Kidney glomerular epithelial cell (primary cell): ENCODE results near the gene SERPINA3.
"Not testable (repeated sequence)": the region's sequence is repeated elsewhere in the genome, so short reads cannot be mapped to it uniquely, and the experiment has no call there.

ENCODE experiments used
- DNase-seq: peaks from one replicate; lab custom pipeline; 2025; lab: John Stamatoyannopoulos, UW

The SERPINA3 gene

DNA sequence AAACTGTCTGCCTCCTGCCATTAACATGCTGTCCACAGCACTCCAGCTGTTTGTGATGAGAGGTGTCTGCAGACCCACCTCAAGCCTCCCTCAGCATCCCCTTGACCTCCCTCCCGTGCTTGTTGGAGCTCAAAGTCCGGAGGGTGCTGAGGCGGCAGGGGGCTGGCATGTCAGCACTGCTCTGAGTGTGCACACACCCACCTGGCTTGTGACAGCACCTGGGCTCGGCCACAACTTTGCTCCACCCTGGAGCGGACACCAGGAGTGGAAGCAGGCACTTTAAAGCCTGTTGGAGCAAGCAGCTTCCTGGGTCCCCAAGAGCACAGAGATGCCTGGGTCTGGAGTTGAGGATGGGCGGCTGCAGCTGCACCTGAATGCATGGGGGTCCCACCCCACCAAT, 20.9 kb downstream of the SERPINA3 start:
- DNase-seq: no peak

DNA sequence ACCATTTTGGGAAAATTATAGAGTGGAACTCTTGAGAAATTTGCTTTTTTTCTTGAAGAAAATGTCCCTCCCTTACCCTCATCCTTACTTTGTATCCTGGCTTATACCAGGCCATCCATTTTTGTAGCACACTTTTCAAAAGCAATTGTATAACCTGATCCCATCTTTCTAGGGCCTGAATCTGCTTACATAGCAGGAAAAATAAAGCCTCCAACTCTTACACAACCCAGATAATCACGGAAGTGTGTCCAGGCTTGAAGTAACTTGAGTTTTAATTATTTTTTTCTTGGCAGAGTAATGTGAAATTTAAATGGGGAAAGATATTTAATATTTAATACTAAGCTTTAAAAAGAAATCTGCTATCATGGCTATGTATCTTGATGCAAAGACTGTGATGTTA, 23.0 kb downstream of the SERPINA3 start:
- DNase-seq: no peak

DNA sequence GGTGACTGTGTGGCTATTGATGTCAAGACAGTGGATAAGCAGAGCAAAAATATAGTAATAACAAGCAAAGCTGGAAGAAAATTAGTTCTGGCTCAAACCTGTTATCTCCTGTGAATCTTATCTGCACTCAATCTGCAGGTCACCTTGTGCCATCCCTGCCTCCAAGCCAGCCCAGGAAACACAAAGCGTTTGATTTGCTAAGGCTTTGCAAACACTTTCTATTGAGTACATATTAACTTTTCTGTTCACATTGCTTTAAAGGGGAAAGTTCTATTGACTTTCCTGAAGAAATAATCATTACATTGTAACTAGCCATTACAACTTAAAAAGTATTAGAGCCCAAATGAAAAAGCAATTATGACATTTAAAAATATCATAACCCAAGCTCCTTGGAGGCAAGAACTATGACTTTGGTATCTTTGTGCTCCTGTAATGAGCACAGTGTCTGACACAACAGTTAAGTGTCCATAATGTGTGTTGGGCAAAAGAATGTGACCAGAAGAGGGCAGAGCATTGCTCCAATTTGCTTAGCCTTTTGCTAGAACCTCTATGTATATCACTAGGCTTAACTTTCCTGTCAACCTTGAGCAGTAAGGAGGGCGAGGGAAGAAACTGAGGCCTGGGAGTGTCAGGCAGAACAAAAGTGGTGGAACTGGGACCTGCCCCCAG, 24.7 kb downstream of the SERPINA3 start:
- DNase-seq: no peak

DNA sequence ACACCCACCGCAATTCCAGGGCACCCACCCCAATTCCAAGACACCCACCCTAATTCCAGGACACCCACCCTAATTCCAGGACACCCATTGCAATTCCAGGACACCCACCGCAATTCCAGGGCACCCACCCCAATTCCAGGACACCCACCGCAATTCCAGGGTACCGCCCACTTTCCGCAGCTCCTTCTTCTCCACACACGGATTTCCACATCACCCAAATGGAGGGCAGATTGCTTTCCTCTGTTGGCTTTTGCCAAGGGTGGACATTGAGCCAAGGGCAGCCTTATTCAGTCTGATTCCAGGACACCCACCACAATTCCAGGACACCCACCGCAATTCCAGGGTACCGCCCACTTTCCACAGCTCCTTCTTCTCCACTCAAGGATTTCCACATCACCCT, 25.6 kb downstream of the SERPINA3 start:
- not testable (repeated sequence) for DNase-seq

DNA sequence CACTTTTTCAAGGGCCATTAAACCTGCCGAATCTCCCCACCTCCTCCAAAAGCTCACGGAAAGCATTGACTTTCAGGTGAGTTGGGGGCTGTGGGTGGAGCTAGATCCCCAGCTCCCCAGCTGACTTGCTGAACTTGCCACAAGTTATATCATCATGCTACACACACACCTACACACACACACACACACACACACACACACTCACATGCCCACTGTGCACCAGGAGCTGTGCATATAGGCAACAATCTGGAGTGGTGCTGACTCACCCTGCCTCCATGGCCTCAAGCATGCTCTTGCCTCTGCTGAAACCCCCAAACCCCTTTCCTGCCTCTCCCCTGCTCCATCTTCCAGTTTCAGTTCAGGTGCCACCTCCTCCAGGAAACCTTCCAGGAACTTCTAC, 26.1 kb downstream of the SERPINA3 start:
- DNase-seq: no peak

DNA sequence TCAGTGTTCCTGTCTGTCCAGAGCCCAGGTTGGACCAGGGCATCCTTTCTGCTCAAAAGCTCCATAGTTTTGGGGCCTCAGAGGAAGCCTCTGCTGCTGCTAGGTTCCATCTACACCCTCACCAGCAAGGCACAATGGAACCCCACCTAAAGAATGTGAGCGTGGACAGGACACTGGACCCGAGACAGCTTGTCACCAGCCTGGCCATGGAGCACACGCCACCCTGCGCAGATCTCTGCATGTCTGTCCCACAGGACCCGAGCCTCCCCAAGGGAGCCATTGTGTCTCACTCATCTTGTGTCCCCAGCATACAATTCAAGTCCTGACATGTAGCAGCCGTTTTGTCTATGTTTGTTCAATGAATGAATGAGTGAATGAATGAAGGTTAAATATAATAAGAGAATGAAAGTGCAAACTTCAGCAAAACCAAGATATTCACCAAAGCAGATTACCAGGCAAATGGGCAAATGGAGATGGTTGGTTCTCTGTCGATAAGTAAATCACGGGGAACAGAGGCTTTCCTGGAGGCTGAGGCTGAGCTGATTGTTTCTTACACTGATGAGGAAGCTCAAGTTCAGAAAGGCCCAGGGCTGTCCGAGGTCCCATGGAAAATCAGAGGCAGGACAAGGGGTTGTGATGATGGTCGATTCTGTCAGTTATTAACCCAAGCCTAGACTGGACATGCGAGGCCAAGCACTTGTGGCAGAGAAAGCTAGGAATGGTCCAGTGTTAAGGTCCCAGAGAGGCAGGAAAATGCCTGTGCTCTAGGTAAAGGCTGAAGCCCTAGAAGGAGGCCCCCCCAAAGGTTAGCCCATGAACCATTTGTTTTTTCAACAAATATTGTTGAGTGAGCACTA, 27.0 kb downstream of the SERPINA3 start:
- DNase-seq: no peak

DNA sequence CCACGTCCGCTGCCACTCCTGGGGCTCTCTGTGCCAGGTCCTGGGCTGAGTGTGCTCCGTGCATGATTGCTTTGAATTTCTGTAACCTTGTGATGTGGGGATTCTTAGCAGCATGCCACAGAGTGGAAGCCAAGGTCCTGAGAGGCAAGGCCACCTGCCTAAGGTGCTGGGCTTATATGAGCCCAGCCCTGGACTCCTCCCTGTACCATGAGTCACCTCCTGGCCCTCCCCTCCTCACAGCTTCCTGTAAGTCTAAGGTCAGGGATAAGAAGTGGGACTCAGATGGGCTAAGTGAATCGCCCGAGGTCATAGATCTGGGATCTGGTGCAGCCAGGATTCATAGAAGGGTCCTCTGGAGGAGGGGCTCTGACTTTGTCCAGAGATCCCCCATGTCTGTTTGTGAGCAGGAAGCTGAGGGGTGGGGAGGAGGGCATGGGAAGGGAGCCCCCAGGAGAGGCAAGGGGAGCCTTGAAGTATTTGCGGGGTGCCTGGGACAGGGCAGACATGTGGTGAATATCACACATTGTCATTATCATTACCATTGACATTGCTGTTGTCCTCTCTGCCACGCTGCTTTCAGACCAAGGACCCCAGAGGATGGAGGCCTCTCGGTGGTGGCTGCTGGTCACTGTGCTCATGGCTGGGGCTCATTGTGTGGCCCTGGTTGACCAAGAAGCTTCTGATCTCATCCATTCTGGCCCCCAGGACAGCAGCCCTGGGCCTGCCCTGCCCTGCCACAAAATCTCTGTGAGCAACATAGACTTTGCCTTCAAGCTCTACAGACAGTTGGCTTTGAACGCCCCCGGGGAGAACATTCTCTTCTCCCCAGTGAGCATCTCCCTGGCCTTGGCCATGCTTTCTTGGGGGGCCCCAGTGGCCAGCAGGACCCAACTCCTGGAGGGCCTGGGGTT, 28.8 kb downstream of the SERPINA3 start:
- DNase-seq: no peak

DNA sequence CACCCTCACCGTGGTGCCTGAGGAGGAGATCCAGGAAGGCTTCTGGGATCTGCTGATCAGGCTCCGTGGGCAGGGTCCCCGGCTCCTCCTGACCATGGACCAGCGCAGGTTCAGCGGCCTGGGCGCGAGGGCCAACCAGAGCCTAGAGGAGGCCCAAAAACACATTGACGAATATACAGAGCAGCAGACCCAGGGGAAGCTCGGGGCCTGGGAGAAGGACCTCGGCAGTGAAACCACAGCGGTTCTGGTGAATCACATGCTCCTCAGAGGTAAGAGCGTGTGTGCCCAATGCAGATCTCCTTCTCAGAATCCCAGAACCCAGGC, 29.4 kb downstream of the SERPINA3 start:
- no peak for DNase-seq

DNA sequence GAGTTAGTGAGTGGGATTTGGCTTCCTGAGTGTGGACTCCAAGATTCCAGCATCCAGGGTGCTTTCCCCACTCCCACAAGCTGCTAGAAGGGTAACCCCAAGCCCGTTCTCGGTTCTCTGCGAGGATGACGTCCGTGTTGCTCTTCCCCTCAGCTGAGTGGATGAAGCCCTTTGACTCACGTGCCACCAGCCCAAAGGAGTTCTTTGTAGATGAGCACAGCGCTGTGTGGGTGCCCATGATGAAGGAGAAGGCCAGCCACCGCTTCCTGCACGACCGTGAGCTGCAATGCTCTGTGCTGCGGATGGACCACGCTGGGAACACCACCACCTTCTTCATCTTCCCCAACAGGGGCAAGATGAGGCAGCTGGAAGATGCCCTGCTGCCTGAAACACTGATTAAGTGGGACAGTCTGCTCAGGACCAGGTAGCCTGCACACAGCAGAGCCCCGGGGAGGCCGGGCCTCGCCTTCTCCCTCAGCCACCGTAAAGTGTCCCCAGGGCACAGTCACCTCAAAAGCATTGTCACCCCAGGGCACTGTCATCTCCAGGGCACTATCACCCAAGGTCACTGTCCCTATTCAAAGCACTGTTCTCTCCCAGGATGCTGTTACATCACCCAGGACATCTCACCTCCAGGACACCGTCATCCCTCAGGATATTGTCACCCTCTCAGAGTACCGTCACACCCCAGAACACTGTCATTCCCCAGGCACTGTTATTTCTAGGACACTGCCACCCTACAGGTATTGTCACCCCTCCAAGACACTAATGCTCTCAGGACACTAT, 31.3 kb downstream of the SERPINA3 start:
- DNase-seq: no peak

DNA sequence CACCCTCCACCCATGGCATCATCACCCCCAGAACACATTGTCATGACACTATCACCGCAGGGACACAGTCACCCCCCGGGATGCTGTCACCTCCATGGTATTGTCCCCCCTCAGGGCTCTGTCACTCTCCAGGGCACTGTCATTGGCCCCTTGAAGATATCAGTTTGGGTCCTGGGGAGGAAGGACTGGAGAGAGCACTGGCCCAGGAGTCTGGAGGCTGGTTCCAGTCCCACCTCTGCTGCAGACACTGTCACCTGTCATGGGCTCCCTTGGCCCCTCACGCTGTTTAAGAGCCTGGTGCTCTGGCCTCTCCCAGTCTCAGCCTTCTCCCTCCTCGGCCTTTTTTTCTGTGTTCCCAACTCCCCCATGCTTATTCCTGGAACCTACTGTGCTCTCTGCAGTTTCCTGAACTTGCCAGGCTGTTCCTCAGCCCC, 31.9 kb downstream of the SERPINA3 start:
- DNase-seq: no peak

DNA sequence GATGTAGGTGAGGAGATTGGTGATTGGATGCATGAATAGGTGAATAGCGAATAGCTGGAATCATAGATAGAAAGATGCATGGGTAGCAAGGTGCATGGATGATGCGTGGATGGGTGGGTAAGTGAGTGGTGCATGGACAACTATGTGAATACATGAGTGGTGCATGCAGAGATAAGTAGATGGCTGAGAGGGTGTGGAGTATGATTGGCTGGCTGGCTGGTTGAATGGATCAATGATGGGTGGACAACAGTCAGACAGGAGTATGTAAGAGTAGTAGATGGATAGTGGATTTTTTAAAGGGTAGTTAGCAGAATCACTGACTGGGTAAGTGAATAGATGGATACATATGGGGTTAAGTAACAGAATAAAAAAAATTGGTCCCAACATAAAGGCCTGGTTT, 33.9 kb downstream of the SERPINA3 start:
- DNase-seq: no peak

DNA sequence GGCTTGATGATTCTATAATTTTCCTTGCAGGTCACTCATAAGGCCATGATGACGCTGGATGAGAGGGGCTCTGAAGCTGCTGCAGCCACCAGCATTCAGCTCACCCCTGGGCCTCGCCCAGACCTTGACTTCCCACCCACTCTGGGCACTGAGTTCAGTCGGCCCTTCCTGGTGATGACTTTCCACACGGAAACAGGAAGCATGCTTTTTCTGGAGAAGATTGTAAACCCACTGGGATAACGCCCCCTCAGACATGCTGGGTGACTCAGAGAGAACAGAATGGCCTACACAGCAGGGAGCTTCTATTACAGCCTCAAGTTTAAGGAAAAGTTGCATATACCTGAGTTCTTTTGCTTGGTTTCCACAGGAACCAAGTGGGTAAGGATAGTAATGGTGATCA, 34.3 kb downstream of the SERPINA3 start:
- no peak for DNase-seq

DNA sequence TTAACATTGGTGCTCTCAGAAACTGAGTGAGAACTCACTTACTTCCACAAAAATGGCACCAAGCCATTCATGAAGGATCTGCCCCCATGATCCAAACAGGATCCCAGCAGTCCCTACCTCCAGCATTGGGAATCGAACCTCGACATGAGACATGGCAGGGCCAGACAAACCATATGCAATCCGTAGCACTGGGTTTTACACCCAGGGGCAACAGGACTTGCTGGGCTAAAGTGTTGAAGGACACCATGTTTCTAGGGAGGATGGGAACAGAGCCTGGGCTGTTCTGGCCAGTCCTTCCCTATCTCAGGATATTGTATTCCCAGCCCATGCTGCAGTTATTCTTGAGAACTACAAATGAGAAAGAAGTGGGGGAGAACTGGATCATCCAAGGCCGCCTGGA, 36.6 kb downstream of the SERPINA3 start:
- DNase-seq: no peak

DNA sequence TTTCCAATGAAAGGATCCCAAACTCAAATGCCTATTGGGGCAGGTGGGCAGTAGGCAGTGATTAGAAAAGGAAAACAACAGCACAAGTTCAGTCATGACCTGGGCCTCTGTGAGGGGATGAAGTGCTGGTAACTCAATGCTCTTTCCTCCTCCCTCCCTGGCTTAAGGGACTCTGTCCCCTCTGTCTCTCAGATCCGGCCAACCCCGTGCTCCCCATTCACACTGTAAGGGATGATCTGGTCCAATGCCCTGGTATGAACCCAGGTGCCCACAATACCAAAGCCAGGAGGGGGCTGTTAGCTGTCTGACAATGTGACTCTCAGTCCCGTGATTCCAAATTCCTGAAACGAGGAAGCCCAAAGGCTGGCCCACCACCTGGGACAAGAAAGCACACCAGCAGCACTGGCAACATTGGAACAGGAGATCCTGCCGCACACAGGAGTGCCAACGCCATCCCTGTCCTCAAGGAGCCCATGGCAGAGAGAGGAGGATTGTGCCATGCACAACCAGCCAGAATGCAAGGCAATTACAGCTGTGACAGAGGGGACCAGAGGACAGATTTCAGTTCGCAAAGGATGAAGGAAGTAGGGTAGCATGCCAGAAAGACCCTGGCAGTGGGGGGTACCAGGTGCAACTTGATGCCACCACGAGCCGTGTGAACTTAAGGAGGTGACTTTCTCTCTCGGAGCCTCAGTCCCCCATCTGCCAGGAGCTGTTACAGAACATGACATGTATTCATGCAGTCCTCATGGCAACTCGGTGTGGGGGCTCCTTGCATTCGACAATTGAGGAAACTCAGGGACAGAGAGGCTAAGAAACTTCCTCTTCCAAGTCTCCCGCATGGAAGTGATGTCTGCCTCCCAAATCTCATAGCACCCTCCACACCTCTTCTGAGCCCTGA, 37.6 kb downstream of the SERPINA3 start:
- DNase-seq: no peak

DNA sequence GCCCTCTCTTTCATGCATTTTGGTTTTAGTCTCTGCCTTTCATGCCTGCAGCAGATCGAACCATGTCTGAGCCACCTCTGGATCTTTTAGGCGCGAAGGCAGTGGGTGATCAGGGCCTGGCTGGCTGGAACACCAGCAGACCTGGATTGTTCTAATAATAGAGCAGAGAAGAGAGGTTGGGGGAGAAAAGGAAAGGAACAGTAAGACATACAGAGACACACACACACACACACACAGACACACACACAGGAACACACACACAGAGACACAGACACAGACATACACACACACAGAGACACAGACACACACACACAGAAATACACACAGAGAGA, 38.2 kb downstream of the SERPINA3 start:
- no peak for DNase-seq

DNA sequence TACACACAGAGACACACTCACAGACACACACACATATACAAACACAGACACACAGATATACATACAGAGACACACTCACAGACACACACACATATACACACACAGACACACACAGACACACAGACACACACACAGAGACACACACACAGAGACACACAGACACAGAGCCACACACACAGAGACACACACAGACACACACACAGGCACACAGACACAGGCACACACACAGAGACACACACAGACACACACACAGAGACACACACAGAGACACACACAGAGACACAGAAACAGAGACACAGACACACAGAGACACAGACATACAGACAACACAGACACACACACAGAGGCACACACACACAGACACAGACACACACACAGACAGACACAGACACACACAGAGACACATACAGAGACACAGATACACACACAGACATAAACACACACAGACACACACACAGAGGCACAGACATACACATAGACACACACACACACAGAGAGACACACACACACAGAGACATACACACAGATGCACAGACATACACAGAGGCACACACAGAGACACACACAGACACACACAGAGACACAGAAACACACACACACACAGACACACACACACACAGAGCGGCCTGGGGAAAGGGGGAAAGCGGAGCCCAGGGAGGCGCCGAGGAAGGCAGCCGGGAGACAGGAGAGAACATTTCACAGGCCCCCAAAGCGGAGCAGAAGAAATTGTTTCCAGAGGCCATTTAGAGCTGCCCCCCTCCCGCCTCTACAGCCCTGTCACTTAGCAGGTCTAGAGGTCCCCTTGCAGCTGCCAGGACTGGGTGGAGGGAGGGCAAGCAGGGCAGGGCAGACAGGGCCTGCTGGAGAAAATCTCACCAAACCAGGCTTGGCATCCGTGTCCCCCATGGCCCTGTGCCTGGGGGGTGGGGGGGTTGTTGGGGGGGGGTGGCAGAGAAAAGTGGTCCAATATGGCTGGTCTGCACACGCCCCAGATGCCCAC, 38.9 kb downstream of the SERPINA3 start:
- DNase-seq: no peak

DNA sequence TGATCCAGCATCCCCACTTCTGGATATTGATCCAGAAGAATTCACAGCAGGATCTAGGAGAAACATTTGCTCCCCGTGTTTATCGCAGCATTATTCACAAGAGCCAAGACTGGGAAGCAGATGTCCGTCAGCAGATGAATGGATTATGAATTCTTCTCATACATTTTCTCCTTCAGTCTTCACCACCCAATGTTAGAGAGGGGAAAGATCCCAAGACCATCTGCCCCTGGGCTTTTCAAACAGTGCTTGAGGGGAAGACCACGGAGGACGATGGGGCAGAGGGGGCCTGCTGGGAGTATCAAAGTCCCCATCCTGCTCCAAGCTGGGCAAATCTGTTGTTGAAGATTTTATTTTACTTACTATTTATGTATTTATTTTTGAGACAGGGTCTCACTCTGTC, 41.1 kb downstream of the SERPINA3 start:
- no peak for DNase-seq

DNA sequence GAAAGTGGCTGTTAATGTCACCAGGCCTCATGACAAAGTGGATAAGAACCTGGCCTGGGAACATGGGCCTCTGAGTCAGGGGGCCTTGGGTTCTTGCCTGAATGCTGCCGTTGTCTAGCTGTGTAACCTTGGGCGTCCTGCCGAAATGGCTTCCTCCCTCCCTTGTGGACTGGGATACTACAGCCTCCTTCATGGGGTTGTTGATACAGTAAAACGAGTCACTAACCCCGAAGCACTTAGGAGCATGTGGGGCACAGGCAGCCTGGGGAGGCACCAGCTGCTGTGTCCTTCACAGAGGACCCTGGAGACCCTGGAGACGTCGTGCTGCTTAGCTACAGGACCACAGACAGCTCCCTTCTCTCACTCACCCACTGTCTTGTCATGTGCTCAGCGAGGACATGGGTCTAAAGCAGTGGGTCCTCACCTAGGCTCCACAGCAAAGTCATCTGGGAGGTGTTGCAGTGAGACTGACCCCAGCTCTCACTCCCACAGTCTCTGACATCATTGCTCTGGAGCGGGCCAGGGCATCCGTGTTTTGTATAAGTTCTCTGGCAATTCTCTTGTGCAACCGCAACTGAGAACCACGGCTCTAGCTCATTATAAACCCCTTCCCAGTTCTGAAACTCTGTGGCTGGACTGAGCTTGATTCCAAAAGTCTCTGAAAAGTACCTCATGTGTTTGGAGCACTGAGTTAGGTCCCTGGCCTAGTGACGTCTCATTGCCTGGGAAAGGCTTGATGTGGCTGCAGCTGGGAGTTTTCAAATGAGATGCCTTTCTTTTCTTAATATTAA, 42.1 kb downstream of the SERPINA3 start:
- no peak for DNase-seq

DNA sequence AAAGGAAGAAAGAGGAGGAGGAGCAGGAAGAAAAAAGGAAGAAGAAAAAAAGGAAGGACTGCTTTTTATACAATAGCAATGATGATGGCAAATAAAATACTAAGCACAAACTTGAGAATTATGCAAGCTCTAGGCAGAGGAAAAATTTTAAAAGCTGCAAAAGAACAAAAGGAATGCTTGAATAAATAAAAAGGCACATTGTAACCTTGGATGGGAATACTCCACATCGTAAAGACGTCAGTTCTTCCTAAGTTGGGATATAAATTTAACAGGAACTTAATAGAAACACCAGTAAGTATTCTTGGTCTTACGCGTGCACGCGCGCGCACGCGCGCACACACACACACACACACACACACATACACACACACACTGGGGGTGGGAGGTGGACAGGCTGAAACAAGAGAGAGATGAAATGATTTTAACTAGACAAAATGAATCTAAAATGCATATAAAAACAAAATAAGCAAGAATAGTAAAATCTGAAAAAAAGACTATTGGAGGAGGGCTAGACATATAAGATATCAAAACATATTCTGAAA, 43.0 kb downstream of the SERPINA3 start:
- DNase-seq: no peak
